Measurements from ENCODE around the gene HAUS1. TPM values are rescaled to one million over a fixed set of nuclear protein-coding genes. Genes with fewer than 3 reads are reported as not detected.

Gene HAUS1
- total RNA-seq, 1 donor from 2014 or later, result 49.0 TPM

DNA sequence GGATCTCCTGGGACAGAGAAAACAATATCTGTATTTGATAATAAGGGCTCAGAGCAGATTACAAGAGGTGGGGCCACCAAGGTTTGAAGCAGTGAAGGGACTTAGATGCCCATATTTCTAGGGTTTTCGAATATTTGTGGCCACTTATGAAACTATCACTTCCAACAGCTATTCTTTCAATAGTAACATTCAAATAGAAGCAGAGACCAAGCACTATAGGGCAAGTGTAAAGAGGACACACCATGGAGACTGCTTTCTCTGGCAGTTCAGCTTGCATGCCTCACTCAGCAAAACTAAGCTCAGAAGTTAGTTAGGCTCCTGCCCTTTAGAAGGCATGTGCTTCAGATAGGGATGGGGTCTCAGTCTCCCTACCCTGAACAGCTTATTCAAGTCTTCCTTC is 42.4 kb upstream of the HAUS1 start:
- TF ChIP-seq, protein P1, sequence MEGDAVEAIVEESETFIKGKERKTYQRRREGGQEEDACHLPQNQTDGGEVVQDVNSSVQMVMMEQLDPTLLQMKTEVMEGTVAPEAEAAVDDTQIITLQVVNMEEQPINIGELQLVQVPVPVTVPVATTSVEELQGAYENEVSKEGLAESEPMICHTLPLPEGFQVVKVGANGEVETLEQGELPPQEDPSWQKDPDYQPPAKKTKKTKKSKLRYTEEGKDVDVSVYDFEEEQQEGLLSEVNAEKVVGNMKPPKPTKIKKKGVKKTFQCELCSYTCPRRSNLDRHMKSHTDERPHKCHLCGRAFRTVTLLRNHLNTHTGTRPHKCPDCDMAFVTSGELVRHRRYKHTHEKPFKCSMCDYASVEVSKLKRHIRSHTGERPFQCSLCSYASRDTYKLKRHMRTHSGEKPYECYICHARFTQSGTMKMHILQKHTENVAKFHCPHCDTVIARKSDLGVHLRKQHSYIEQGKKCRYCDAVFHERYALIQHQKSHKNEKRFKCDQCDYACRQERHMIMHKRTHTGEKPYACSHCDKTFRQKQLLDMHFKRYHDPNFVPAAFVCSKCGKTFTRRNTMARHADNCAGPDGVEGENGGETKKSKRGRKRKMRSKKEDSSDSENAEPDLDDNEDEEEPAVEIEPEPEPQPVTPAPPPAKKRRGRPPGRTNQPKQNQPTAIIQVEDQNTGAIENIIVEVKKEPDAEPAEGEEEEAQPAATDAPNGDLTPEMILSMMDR (IDR thresholded peaks at IDR 0.05; ENCODE audit: unreplicated experiment), result no peak
- H3K27me3 Mint-ChIP-seq (ENCODE audit: low read depth), result no peaks in the 10 kb centered on the region

GRCh38 chr18:46062781-46063180 is 41.4 kb upstream of the HAUS1 start:
- TF ChIP-seq, protein P1 (IDR thresholded peaks at IDR 0.05; ENCODE audit: unreplicated experiment), result no peak
- no peaks in the 10 kb centered on the region for H3K27me3 Mint-ChIP-seq (ENCODE audit: low read depth)
- DNase-seq (ENCODE audit: low spot score in 2 of 2, unreplicated experiment in 2 of 2), result no peak
- no peak overlapping the region for H3K4me3 Mint-ChIP-seq
- no peaks in the 10 kb centered on the region for H3K4me1 Mint-ChIP-seq
- H3K27ac Mint-ChIP-seq, result no peak overlapping the region
- peaks cover 4% of the 10 kb centered on the region for H3K36me3 Mint-ChIP-seq
- H3K9me3 Mint-ChIP-seq, result no peaks in the 10 kb centered on the region

More for the DNA sequence above, 42.4 kb upstream of the HAUS1 start:
- DNase-seq (ENCODE audit: low spot score in 2 of 2, unreplicated experiment in 2 of 2), result no peak
- Mint-ChIP-seq H3K4me3 (no peak overlapping the region), H3K27ac (no peak overlapping the region), H3K9me3 (no peaks in the 10 kb centered on the region), H3K4me1 (no peaks in the 10 kb centered on the region), H3K36me3 (peaks cover 3% of the 10 kb centered on the region)

DNA sequence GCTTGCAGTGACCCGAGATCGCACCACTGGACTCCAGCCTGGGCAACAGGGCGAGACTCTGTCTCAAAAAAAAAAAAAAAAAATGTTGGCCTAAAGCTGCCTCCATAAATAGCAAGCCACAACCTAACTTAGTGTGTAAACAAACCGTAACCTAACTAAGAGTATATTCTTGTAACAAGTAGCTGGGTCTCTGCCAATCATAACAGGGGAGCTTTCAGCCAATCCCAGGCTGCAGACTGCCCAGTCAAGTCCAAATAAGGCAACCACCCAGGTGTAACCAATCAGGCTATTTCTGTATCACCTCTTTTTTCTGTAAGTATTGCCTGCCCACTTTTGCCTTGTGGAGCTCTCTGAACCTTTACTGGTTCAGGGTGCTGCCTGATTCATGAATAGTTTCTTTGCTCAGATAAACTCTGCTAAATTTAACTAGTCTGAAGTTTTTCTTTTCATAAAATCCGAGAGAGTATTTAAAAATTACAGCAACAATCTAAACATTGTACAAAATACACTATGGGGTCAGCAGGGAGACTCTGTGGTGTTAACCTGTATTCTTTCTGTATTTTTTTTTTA is 36.7 kb upstream of the HAUS1 start:
- TF ChIP-seq, protein P1 (IDR thresholded peaks at IDR 0.05; ENCODE audit: unreplicated experiment), result no peak
- no peak overlapping the region for H3K27ac Mint-ChIP-seq
- peaks cover 8% of the 10 kb centered on the region for H3K4me1 Mint-ChIP-seq
- H3K9me3 Mint-ChIP-seq, result no peaks in the 10 kb centered on the region
- no peak for DNase-seq (ENCODE audit: low spot score in 2 of 2, unreplicated experiment in 2 of 2)
- H3K27me3 Mint-ChIP-seq (ENCODE audit: low read depth), result no peaks in the 10 kb centered on the region
- H3K36me3 Mint-ChIP-seq, result peaks cover 4% of the 10 kb centered on the region
- no peak overlapping the region for H3K4me3 Mint-ChIP-seq

DNA sequence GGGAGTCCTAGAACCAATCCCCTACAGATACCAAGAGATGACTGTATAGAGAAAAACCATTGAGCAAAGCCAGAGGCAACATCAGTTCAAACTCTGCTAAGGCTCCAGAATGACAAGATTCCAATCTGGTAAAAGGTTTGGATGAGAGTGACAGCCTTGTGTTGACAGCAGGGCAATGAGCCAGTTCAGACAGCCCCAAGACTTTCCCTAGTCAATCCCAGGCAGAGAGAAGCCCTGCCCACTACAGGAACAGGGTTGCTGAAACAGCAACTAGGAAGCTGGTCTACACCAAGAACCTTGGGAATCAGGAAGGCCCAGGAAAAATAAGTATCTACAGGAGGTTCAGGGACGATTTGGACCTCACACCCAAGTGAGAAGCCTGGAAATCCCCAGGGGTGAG is 35.4 kb upstream of the HAUS1 start:
- no peak for DNase-seq (ENCODE audit: low spot score in 2 of 2, unreplicated experiment in 2 of 2)
- H3K36me3 Mint-ChIP-seq, result peaks cover 4% of the 10 kb centered on the region
- H3K9me3 Mint-ChIP-seq, result no peaks in the 10 kb centered on the region
- no peaks in the 10 kb centered on the region for H3K27me3 Mint-ChIP-seq (ENCODE audit: low read depth)
- no peak overlapping the region for H3K4me3 Mint-ChIP-seq
- TF ChIP-seq, protein P1 (IDR thresholded peaks at IDR 0.05; ENCODE audit: unreplicated experiment), result no peak
- H3K4me1 Mint-ChIP-seq, result peaks cover 13% of the 10 kb centered on the region
- no peak overlapping the region for H3K27ac Mint-ChIP-seq

- H3K27me3 Mint-ChIP-seq (ENCODE audit: low read depth), result no peaks in the 10 kb centered on the region
- no peaks in the 10 kb centered on the region for H3K9me3 Mint-ChIP-seq
- TF ChIP-seq, protein P1 (IDR thresholded peaks at IDR 0.05; ENCODE audit: unreplicated experiment), result no peak
- peaks cover 13% of the 10 kb centered on the region for H3K4me1 Mint-ChIP-seq
- no peak for DNase-seq (ENCODE audit: low spot score in 2 of 2, unreplicated experiment in 2 of 2)
- H3K27ac Mint-ChIP-seq, result no peak overlapping the region
- peaks cover 4% of the 10 kb centered on the region for H3K36me3 Mint-ChIP-seq
- H3K4me3 Mint-ChIP-seq, result no peak overlapping the region
These were observed 34.7 kb upstream of the HAUS1 start for GRCh38 chr18:46069524-46069923.

DNA sequence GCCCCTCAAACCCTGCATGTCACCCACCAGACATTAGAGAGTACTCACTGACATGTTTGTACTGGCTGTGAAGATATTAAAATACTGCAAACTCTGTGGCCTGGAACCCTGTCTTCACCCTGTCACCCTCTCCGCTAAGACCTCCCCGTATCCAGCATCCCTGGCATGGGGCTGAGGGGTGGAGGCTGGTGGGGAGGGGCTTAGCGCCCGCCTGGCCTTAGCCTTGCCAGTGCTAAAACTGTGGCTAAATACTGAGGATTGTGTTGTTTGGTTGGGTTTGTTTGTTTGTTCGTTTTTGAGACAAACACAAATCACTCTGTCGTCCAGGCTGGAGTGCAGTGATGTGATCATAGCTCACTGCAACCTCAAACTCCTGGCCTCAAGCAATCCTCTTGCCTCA is 34.0 kb upstream of the HAUS1 start:
- TF ChIP-seq, protein P1 (IDR thresholded peaks at IDR 0.05; ENCODE audit: unreplicated experiment), result no peak
- peaks cover 4% of the 10 kb centered on the region for H3K36me3 Mint-ChIP-seq
- DNase-seq (ENCODE audit: low spot score in 2 of 2, unreplicated experiment in 2 of 2), result no peak

More for the DNA sequence above, 34.0 kb upstream of the HAUS1 start:
- Mint-ChIP-seq H3K4me3 (no peak overlapping the region), H3K9me3 (no peaks in the 10 kb centered on the region), H3K27ac (no peak overlapping the region), H3K4me1 (peaks cover 13% of the 10 kb centered on the region), H3K27me3 (ENCODE audit: low read depth) (no peaks in the 10 kb centered on the region)

Data from mesothelial cell of epicardium (in vitro differentiated cells).